Kidney (tissue), 14 donors: ENCODE results near the gene C1orf210. TPM values are rescaled to one million over a fixed set of nuclear protein-coding genes. Genes with fewer than 3 reads are reported as not detected.

Source experiments
- DNase-seq, 5 donors: peaks; one replicate each; pipeline ENCODE4 v3.0.0-alpha.2; 2013 to 2020
- FAIRE-seq: peaks from 2 replicates; lab custom pipeline; 2012; peaks lifted over from hg19 to GRCh38; lab: Jason Lieb, UNC
- H3K27ac ChIP-seq, 2 donors: one replicate each; pipeline ENCODE4 v1.7.0; 2013; ENCODE audit warnings: low read depth in 2 of 2, low read length in 2 of 2, inconsistent platforms in 1 of 2
- H3K27me3 ChIP-seq: one replicate; pipeline ENCODE4 v1.7.1; 2013; ENCODE audit warnings: low read length, inconsistent platforms; ENCODE audit not compliant: control insufficient read depth, insufficient read depth
- H3K36me3 ChIP-seq, 3 donors: one replicate each; pipeline versions ENCODE4 v1.7.0 to v1.7.1; 2013; ENCODE audit warnings: low read length in 3 of 3, control low read depth in 1 of 3, inconsistent platforms in 1 of 3; ENCODE audit not compliant: insufficient read depth in 3 of 3, control insufficient read depth in 2 of 3
- H3K4me1 ChIP-seq, 3 donors: one replicate each; pipeline versions ENCODE4 v1.7.0 to v1.7.1; 2013; ENCODE audit warnings: low read length in 3 of 3, inconsistent platforms in 1 of 3, low read depth in 1 of 3; ENCODE audit not compliant: control insufficient read depth in 2 of 3, insufficient read depth in 2 of 3
- H3K4me3 ChIP-seq, 3 donors: one replicate each; pipeline versions ENCODE4 v1.7.0 to v1.8.1; 2013; ENCODE audit warnings: low read length in 3 of 3, control low read depth in 1 of 3, inconsistent platforms in 1 of 3
- H3K9ac ChIP-seq, 3 donors: one replicate each; pipeline versions ENCODE4 v1.7.0 to v1.7.1; 2013; ENCODE audit warnings: low read length in 3 of 3, control low read depth in 1 of 3, inconsistent platforms in 1 of 3
- H3K9me3 ChIP-seq, 3 donors: one replicate each; pipeline versions ENCODE4 v1.7.0 to v1.7.1; 2013; ENCODE audit warnings: low read length in 3 of 3, control low read depth in 1 of 3, inconsistent platforms in 1 of 3; ENCODE audit not compliant: control insufficient read depth in 2 of 3, insufficient read depth in 1 of 3
- intact Hi-C: fragments of 100-400 bp; cut with DNase I; formaldehyde crosslinking; loops from one replicate; pipeline ENCODE4 v1.11.1; 2022
- polyA plus RNA-seq: library from polyadenylated mRNA; stranded (reverse); fragments of 350-450 nt; fragmentation: Illumina TruSeq; extraction: RNeasy Lipid Tissue Mini Kit (QIAGEN cat#74804); gene quantifications from one replicate; pipeline ENCODE4 v1.2.3, GENCODE V29; 2014; ENCODE audit warnings: low read depth, low replicate concordance; ENCODE audit not compliant: insufficient read depth
- total RNA-seq: library from RNA; stranded (reverse); fragmentation: NEBNext Ultra II Directional; extraction: Animal tissue kit (Norgen Biotek cat#: 25700); gene quantifications from one replicate; pipeline ENCODE4 v1.2.1, GENCODE V29; 2021
- TF ChIP-seq, protein P1 (sequence below): IDR thresholded peaks from 3 replicates; pipeline ENCODE4 v1.5.1; 2012; ENCODE audit warnings: mild to moderate bottlenecking, moderate library complexity, borderline replicate concordance; ENCODE audit not compliant: insufficient read depth; ENCODE audit errors: extremely low read depth
- donor health status: control.
- donor health status: control.
- donor health status: control.
- donor health status: control.
- donor health status: control.
- donor health status: DM: yes; HTN: yes; CAD: no.
- donor health status: Normal renal cell carcinoma (clear cell type).

C1orf210 gene
- total and polyA plus RNA-seq, 2 donors from 2014 or later: 21.1 to 33.3 TPM

GRCh38 chr1:43255438-43256210, 29.8 kb downstream of the C1orf210 start:
- no peaks in the 10 kb centered on the region for H3K27me3 ChIP-seq
- H3K36me3 ChIP-seq: no peaks in the 10 kb centered on the region
- DNase-seq (no peak), FAIRE-seq (no peak)
- no peaks in the 10 kb centered on the region for H3K9me3 ChIP-seq
- H3K4me1 ChIP-seq: peaks cover 0 to 6% (median 5%) of the 10 kb centered on the region in 3 donors
- TF ChIP-seq, protein P1, sequence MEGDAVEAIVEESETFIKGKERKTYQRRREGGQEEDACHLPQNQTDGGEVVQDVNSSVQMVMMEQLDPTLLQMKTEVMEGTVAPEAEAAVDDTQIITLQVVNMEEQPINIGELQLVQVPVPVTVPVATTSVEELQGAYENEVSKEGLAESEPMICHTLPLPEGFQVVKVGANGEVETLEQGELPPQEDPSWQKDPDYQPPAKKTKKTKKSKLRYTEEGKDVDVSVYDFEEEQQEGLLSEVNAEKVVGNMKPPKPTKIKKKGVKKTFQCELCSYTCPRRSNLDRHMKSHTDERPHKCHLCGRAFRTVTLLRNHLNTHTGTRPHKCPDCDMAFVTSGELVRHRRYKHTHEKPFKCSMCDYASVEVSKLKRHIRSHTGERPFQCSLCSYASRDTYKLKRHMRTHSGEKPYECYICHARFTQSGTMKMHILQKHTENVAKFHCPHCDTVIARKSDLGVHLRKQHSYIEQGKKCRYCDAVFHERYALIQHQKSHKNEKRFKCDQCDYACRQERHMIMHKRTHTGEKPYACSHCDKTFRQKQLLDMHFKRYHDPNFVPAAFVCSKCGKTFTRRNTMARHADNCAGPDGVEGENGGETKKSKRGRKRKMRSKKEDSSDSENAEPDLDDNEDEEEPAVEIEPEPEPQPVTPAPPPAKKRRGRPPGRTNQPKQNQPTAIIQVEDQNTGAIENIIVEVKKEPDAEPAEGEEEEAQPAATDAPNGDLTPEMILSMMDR: no peak
- no peak overlapping the region for H3K4me3 ChIP-seq
- H3K9ac ChIP-seq: no peak overlapping the region
- intact Hi-C loops: no loop called here
- peak overlapping the region in 1 of 2 donors; percentile 61 for H3K27ac ChIP-seq

GRCh38 chr1:43253876-43254275, 31.5 kb downstream of the C1orf210 start:
- TF ChIP-seq, protein P1: no peak
- H3K36me3 ChIP-seq: no peaks in the 10 kb centered on the region
- H3K4me3 ChIP-seq: no peak overlapping the region
- H3K9me3 ChIP-seq: no peaks in the 10 kb centered on the region
- no peak for FAIRE-seq
- no peak overlapping the region for H3K27ac ChIP-seq
- no peaks in the 10 kb centered on the region for H3K27me3 ChIP-seq
- H3K9ac ChIP-seq: no peak overlapping the region
- H3K4me1 ChIP-seq: peaks cover 0 to 6% (median 5%) of the 10 kb centered on the region in 3 donors
- intact Hi-C loops: no loop called here
- DNase-seq: no peak

- intact Hi-C loops: no loop called here
- TF ChIP-seq, protein P1: no peak
Measured at GRCh38 chr1:43253173-43253572, 32.2 kb downstream of the C1orf210 start.

More at GRCh38 chr1:43253173-43253572, 32.2 kb downstream of the C1orf210 start:
- Histone ChIP-seq H3K9me3 (no peaks in the 10 kb centered on the region), H3K36me3 (no peaks in the 10 kb centered on the region), H3K4me3 (no peak overlapping the region), H3K27me3 (no peaks in the 10 kb centered on the region), H3K9ac (no peak overlapping the region), H3K4me1 (peaks cover 0 to 6% (median 5%) of the 10 kb centered on the region in 3 donors), H3K27ac (no peak overlapping the region)
- FAIRE-seq (no peak), DNase-seq (no peak)
